GM12874 (cell line): ENCODE measurements around the gene SEC22C.

Source experiments
- TF ChIP-seq, protein P1 (sequence below): IDR thresholded peaks from 2 replicates; pipeline ENCODE4 v1.5.1; 2011; ENCODE audit warnings: low read depth, mild to moderate bottlenecking, control low read depth, low read length, moderate library complexity; ENCODE audit not compliant: insufficient read depth

The SEC22C gene

DNA sequence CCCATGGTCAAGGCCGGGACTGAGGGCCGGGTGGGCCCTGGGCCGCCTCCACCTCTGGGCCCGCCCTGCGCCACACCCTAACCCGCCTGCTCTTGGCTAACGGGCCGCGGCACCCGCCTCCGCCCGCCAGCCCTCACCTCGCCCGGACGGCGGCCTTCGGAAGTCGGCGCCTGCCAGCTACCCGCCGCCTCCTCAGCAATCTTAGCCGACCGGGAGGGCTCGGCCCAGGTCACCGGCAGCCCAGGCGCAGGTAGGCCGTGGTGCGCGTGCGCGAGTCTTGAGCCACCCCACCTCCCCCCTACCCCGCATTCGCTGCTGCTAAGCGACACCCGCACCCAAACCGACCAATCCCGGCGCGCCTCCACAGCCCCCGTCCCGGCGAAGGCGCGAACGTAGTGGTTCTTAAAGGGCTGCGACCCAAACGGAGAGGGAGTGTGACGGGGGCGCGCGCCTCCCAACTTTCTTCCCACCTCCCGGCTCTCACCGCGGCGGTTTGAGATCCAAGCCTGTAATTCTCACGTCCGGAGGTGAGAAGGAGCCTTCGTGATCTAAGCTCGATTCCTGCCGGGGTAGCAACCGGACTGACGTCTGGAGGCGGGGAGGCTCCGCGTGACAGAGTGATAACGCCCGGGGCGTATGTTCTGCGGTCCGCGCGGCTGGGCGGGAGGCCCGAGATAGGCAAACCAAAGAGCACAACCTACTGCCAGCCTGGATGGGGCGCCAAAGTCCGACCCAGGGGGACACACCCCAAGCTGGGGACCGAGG, at the start of gene SEC22C:
Gene SEC22C (minus strand): TSS at position 259 of the 765 bp plus-strand sequence. CDS start 12,921 bp downstream, outside the sequence.
- TF ChIP-seq, protein P1, sequence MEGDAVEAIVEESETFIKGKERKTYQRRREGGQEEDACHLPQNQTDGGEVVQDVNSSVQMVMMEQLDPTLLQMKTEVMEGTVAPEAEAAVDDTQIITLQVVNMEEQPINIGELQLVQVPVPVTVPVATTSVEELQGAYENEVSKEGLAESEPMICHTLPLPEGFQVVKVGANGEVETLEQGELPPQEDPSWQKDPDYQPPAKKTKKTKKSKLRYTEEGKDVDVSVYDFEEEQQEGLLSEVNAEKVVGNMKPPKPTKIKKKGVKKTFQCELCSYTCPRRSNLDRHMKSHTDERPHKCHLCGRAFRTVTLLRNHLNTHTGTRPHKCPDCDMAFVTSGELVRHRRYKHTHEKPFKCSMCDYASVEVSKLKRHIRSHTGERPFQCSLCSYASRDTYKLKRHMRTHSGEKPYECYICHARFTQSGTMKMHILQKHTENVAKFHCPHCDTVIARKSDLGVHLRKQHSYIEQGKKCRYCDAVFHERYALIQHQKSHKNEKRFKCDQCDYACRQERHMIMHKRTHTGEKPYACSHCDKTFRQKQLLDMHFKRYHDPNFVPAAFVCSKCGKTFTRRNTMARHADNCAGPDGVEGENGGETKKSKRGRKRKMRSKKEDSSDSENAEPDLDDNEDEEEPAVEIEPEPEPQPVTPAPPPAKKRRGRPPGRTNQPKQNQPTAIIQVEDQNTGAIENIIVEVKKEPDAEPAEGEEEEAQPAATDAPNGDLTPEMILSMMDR: peak; percentile 50

DNA sequence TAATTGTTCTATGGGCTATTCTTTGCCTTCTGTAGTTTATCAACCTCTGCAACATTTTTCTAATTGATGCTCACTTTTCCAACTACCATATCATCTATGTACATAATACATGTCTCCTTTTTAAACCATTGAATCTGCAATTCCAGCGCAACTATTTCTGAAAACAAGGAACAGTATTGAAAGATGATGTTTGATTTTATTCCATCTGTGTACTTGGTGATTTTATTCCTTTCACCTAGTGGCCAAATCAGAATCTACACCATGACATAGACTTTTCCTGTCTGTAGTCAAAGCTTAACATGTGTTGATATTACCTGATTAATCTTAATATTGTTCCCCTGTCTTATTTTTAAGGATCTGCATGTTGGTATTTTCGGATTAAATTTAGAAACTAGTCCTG, 31.7 kb upstream of the SEC22C start:
- TF ChIP-seq, protein P1: peak; percentile 31; the same call in 1 of the 2 replicates

GRCh38 chr3:42612928-42613327, 31.2 kb upstream of the SEC22C start:
- TF ChIP-seq, protein P1: no peak

DNA sequence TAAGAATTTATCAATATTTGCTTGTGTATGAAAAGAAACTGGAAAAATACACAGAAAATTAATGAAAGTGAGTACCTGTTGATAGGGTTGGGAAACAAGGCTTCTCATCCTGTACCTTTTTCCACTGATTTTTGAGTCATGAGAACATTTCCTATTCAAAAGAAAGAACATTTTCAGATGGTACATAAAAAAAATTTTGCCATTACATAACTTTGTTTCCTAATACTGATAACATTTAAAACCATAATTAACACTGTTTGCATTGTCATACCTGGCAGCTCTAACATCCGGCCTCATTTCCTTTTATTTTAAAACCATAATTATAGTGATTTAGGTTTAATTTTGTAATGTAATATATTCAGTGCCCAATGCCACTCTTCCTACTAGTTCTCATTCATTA, 30.4 kb upstream of the SEC22C start:
- TF ChIP-seq, protein P1: no peak

- TF ChIP-seq, protein P1: no peak
Observed at GRCh38 chr3:42610976-42611375, 29.2 kb upstream of the SEC22C start.

- TF ChIP-seq, protein P1: no peak
Observed at GRCh38 chr3:42608581-42608980, 26.8 kb upstream of the SEC22C start.

DNA sequence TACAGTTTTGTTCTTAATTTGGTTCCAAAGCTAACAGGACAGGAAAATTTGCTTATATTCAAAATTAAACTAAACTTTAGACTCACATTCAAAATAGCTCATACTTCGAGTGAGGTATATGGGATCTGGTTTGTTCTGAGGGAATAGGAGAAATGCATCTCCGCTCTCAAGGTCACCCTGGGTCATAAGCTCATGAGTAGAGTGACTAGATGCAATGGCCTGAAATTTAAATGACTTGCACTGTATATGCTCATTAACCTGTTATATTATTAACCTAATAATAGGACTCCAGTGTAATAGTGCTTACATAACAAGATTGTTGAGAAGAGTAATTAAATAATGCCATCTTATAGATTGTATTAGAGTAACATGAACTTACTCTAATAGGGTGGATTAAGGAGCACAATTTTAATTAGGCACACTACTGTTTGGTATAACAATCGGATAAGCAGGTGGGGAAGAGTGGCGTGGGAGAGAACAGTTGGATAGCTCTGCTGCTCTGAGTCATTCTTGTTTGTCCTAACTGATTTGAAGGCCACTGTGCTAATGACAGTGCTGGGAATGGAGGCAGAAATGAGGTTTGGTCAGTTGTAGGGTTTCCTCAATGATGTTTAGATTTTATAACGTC, 23.9 kb upstream of the SEC22C start:
- TF ChIP-seq, protein P1: no peak
